Activated naive CD8-positive, alpha-beta T cell (primary cell): ENCODE results near the gene EPX.

Experiments
- H3K27ac Mint-ChIP-seq: one replicate; pipeline ENCODE4 v1.8.0; 2021; ENCODE audit warnings: mixed read lengths
- H3K27me3 Mint-ChIP-seq: one replicate; pipeline ENCODE4 v1.8.0; 2021; ENCODE audit warnings: mixed read lengths
- H3K36me3 Mint-ChIP-seq: one replicate; pipeline ENCODE4 v1.8.0; 2021; ENCODE audit warnings: mixed read lengths
- H3K4me1 Mint-ChIP-seq: one replicate; pipeline ENCODE4 v1.8.0; 2021; ENCODE audit warnings: low read depth, mixed read lengths
- H3K4me3 Mint-ChIP-seq: one replicate; pipeline ENCODE4 v1.8.0; 2021; ENCODE audit warnings: mild to moderate bottlenecking, mixed read lengths
- H3K9me3 Mint-ChIP-seq: one replicate; pipeline ENCODE4 v1.8.0; 2021; ENCODE audit warnings: low read depth, mixed read lengths

EPX gene

DNA sequence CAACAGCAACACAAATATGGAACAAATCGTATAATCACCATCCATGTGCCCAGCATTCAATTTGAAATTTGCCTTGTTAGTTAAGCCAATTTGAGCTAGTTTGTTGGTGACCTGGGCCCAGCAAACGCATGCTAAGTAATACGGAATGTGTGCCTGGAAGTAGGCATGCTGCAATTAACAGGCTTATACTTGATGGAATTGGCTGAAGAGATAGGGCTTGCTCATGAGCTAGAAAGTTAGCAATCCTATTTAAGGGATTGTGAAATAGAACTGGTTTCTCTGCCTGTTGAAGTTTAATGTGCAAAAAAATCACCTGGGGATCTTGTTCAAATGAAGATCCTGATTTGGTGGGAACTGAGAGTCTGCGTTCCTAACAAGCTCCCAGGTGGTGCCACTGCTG, 37.4 kb downstream of the EPX start:
- H3K4me3 Mint-ChIP-seq, result no peak overlapping the region
- H3K9me3 Mint-ChIP-seq, result no peaks in the 10 kb centered on the region

GRCh38 chr17:58231641-58232040, 39.1 kb downstream of the EPX start:
- Mint-ChIP-seq H3K4me3 (no peak overlapping the region), H3K27me3 (peaks cover 13% of the 10 kb centered on the region), H3K27ac (no peak overlapping the region)

More for the DNA sequence above, 37.4 kb downstream of the EPX start:
- Mint-ChIP-seq H3K4me1 (no peaks in the 10 kb centered on the region), H3K27ac (no peak overlapping the region), H3K36me3 (no peaks in the 10 kb centered on the region), H3K27me3 (peaks cover 14% of the 10 kb centered on the region)

GRCh38 chr17:58232707-58233156, 40.2 kb downstream of the EPX start:
- Mint-ChIP-seq H3K27me3 (peaks cover 12% of the 10 kb centered on the region), H3K36me3 (no peaks in the 10 kb centered on the region), H3K27ac (no peak overlapping the region), H3K4me1 (no peaks in the 10 kb centered on the region), H3K9me3 (no peaks in the 10 kb centered on the region), H3K4me3 (no peak overlapping the region)

More at GRCh38 chr17:58231641-58232040, 39.1 kb downstream of the EPX start:
- Mint-ChIP-seq H3K36me3 (no peaks in the 10 kb centered on the region), H3K9me3 (no peaks in the 10 kb centered on the region), H3K4me1 (no peaks in the 10 kb centered on the region)

- no peaks in the 10 kb centered on the region for H3K9me3 Mint-ChIP-seq
- no peaks in the 10 kb centered on the region for H3K4me1 Mint-ChIP-seq
- no peak overlapping the region for H3K27ac Mint-ChIP-seq
- H3K4me3 Mint-ChIP-seq, result no peak overlapping the region
- no peaks in the 10 kb centered on the region for H3K36me3 Mint-ChIP-seq
- H3K27me3 Mint-ChIP-seq, result peaks cover 8% of the 10 kb centered on the region
Observed at GRCh38 chr17:58233543-58233942, 41.0 kb downstream of the EPX start.

DNA sequence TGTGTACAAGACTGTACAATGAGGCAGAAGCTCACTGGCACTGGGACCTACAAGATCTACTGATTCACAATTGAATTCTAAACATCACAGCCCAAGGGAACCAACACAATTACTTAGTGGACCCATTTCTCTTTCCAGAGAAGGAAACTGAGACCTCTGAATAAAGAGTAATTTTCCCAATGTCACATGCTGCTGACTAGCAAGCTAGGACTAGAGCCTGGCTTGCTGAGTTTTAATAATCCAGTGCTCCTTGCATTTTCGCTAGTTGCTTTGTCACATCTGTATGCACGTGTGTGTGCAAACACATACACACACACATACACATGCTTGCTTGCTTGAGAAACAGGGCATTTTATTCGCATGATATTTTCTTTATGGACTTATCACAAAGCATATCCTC, 42.0 kb downstream of the EPX start:
- H3K9me3 Mint-ChIP-seq, result no peaks in the 10 kb centered on the region
- H3K27me3 Mint-ChIP-seq, result peaks cover 8% of the 10 kb centered on the region
- H3K4me3 Mint-ChIP-seq, result no peak overlapping the region
- no peak overlapping the region for H3K27ac Mint-ChIP-seq
- no peaks in the 10 kb centered on the region for H3K36me3 Mint-ChIP-seq
- H3K4me1 Mint-ChIP-seq, result no peaks in the 10 kb centered on the region

DNA sequence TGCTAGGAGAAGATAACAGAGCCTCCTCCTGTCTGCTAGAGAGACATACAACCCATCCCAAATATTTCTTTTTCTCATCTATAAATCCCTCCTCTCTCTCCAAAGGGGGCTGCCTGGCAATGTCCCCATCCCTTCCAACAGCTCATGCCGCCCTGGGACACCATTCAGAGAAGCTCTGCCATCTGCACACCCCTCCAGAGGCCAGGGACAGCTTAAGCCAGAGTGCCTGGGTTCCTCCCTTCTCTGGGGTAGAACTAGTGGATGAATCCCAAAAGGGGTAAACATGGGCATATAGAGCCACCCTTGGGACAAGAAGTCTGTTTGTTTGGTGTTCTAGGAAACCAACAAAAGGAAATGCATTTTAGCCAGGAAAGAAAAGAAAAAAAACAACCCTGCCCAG, 43.3 kb downstream of the EPX start:
- H3K4me3 Mint-ChIP-seq, result no peak overlapping the region
- H3K9me3 Mint-ChIP-seq, result no peaks in the 10 kb centered on the region
- H3K27me3 Mint-ChIP-seq, result peaks cover 11% of the 10 kb centered on the region
- H3K4me1 Mint-ChIP-seq, result no peaks in the 10 kb centered on the region
- no peak overlapping the region for H3K27ac Mint-ChIP-seq
- no peaks in the 10 kb centered on the region for H3K36me3 Mint-ChIP-seq

DNA sequence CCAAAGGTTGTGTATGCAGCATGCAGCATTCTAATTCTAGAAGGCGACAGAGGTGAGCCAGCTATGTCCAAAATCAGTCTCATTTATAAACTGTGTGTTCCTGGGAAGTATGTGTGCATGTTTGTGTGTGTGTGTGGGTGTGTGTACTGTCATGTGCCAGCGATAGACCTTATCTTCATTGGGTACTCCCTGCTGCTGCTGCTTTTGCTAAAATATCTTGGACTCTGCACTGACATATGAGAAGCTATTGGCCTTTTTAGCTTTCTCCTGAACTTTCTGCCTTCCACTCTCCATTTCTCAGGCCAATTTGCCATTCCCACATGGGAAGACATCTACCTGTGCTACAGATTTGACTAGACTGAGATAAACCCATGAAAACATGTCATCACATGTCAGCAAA, 43.9 kb downstream of the EPX start:
- H3K9me3 Mint-ChIP-seq, result no peaks in the 10 kb centered on the region
- peaks cover 11% of the 10 kb centered on the region for H3K27me3 Mint-ChIP-seq
- no peak overlapping the region for H3K4me3 Mint-ChIP-seq
- no peaks in the 10 kb centered on the region for H3K4me1 Mint-ChIP-seq
- H3K27ac Mint-ChIP-seq, result no peak overlapping the region
- H3K36me3 Mint-ChIP-seq, result no peaks in the 10 kb centered on the region

DNA sequence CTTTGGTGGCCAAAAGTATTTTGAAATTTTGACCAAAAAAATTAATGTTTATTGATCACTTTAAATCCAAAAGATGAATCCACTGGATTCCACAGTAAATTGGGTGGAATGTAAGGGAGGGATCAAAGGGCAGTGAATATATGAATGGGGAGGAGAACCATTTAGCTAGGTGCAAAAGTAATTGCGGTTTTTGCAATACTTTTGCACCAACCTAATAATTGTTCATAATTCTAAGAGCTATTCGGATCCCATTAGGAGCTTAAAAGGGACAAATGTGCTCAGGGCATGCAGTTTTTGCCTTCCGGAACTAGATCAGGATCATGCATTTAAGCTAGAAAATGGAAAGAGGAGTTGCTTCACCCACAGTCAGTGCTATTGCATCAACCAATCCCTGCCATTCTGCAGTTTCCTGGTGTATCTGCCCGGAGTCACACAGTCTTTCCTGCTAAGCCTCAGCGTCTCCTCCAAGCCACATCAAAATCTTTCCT, 45.7 kb downstream of the EPX start, which contains the start of gene LPO:
Gene LPO, plus strand, starts transcription at position 438 of the 488 bp plus-strand sequence. CDS start 4,396 bp downstream, outside the sequence.
- no peaks in the 10 kb centered on the region for H3K9me3 Mint-ChIP-seq
- no peak within 1 kb of the TSS for H3K27ac Mint-ChIP-seq
- H3K27me3 Mint-ChIP-seq, result peaks cover 14% of the 10 kb centered on the region
- no peak within 1 kb of the TSS for H3K4me3 Mint-ChIP-seq
- H3K4me1 Mint-ChIP-seq, result no peaks in the 10 kb centered on the region
- H3K36me3 Mint-ChIP-seq, result no peaks in the 10 kb centered on the region

GRCh38 chr17:58239987-58240386, 47.5 kb downstream of the EPX start:
- Mint-ChIP-seq H3K36me3 (no peaks in the 10 kb centered on the region), H3K27ac (no peak overlapping the region), H3K9me3 (no peaks in the 10 kb centered on the region), H3K4me1 (no peaks in the 10 kb centered on the region), H3K27me3 (peaks cover 14% of the 10 kb centered on the region), H3K4me3 (no peak overlapping the region)

GRCh38 chr17:58242171-58242784, 49.8 kb downstream of the EPX start:
- H3K9me3 Mint-ChIP-seq, result no peaks in the 10 kb centered on the region
- peaks cover 13% of the 10 kb centered on the region for H3K27me3 Mint-ChIP-seq

GRCh38 chr17:58244963-58245362, 52.4 kb downstream of the EPX start:
- Mint-ChIP-seq H3K4me3 (no peak overlapping the region), H3K36me3 (no peaks in the 10 kb centered on the region), H3K27me3 (peaks cover 8% of the 10 kb centered on the region)

More at GRCh38 chr17:58242171-58242784, 49.8 kb downstream of the EPX start:
- Mint-ChIP-seq H3K36me3 (no peaks in the 10 kb centered on the region), H3K4me1 (no peaks in the 10 kb centered on the region), H3K4me3 (no peak overlapping the region), H3K27ac (no peak overlapping the region)

GRCh38 chr17:58245428-58246103, 53.0 kb downstream of the EPX start:
- Mint-ChIP-seq H3K27ac (no peak overlapping the region), H3K4me3 (no peak overlapping the region), H3K27me3 (peaks cover 7% of the 10 kb centered on the region)

More at GRCh38 chr17:58244963-58245362, 52.4 kb downstream of the EPX start:
- no peaks in the 10 kb centered on the region for H3K9me3 Mint-ChIP-seq
- no peak overlapping the region for H3K27ac Mint-ChIP-seq
- peaks cover 10% of the 10 kb centered on the region for H3K4me1 Mint-ChIP-seq

GRCh38 chr17:58246104-58246740, 53.7 kb downstream of the EPX start:
- Mint-ChIP-seq H3K4me1 (peaks cover 10% of the 10 kb centered on the region), H3K36me3 (no peaks in the 10 kb centered on the region), H3K9me3 (no peaks in the 10 kb centered on the region), H3K27me3 (peaks cover 5% of the 10 kb centered on the region), H3K27ac (no peak overlapping the region), H3K4me3 (no peak overlapping the region)

More at GRCh38 chr17:58245428-58246103, 53.0 kb downstream of the EPX start:
- Mint-ChIP-seq H3K36me3 (no peaks in the 10 kb centered on the region), H3K4me1 (peaks cover 10% of the 10 kb centered on the region), H3K9me3 (no peaks in the 10 kb centered on the region)

DNA sequence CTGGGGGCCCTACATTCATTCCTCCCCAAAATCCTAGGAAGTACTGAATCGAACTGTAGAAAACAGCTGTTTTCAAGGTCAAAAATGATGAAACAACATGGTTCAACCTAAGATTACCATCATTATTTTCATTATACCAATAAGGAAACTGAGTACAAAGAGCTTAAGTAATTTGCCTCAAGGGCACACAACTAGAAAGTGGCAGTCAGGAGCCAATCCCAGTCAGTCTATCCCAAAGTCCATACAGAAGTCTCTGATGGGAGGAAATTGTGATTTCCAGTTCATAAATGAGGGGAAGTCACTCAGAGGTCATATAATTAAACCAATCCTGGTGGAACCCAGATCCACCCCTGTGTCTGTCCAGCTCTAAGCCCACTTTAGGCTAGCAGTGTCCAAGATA, 54.3 kb downstream of the EPX start:
- Mint-ChIP-seq H3K36me3 (no peaks in the 10 kb centered on the region), H3K27me3 (peaks cover 3% of the 10 kb centered on the region), H3K4me1 (peaks cover 10% of the 10 kb centered on the region), H3K27ac (no peak overlapping the region), H3K9me3 (no peaks in the 10 kb centered on the region), H3K4me3 (no peak overlapping the region)
